GM19023 (cell line): ENCODE results near the gene MSLN.
A peak's percentile ranks its signal among the peaks of the same experiment; 100 is the strongest.

Experiments used
- ATAC-seq: cut with Tn5 transposase; IDR thresholded peaks from one replicate; pipeline ENCODE4 v1.9.1; 2021; ENCODE audit warnings: mild to moderate bottlenecking, moderate library complexity; ENCODE audit not compliant: unreplicated experiment

Gene MSLN

DNA sequence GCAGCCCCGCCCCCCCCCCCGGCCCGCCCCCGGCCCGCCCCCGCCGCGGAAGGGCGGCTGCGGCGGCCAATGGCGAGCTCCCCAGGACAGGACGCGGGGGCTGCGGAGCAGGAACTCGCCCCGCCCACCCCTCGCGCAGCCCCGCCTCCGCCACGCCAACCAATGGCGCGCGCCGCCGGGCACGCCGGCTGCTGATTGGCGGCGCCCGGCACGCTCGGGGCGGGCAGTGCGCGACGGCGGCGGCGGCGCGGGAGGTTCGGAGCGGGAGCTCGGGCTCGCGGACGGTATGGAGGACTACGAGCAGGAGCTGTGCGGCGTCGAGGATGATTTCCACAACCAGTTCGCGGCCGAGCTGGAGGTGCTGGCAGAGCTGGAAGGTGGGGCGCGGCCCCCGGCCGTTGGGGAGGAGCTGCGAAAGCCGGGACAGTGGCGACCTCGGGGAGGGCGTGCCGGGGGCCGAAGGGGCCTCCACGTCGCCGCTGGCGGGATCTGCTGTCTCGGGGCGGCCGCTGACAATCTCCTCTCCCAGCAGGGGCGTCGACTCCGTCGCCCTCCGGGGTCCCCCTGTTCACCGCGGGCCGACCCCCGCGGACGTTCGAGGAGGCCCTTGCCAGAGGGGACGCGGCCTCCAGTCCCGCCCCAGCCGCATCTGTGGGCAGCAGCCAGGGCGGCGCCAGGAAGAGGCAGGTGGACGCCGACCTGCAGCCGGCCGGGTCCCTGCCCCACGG is 28.0 kb downstream of the MSLN start, which contains the start of gene CHTF18:
TSS of gene CHTF18 (plus strand) at position 222 of the 728 bp plus-strand sequence. CDS start at position 287, 65 bp downstream.
- peak; percentile 71 for ATAC-seq

DNA sequence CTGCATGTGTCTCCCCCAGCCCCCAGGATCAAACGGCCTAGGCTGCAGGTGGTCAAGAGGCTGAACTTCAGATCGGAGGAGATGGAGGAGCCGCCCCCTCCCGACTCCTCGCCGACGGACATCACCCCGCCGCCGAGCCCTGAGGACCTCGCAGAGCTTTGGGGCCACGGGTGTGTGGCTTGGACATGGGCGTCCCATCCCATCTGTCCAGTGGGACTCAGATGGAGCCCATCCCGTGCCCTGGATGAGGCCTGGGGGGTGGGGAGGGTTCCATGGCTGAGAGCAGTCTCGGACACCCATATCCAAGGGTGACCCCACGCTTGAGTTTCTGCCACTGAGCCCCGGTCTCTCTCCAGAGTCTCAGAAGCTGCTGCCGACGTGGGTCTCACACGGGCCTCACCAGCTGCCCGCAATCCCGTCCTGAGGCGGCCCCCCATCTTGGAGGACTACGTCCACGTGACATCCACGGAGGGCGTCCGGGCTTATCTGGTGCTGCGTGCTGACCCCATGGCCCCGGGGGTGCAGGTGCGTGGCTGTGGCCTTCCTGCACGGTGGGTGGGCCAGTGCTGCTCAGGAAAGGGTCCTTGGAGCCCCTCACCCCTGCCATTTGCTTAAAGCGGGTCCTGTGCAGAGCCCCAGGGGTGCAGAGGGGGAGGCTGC is 28.8 kb downstream of the MSLN start:
- ATAC-seq, result no peak

DNA sequence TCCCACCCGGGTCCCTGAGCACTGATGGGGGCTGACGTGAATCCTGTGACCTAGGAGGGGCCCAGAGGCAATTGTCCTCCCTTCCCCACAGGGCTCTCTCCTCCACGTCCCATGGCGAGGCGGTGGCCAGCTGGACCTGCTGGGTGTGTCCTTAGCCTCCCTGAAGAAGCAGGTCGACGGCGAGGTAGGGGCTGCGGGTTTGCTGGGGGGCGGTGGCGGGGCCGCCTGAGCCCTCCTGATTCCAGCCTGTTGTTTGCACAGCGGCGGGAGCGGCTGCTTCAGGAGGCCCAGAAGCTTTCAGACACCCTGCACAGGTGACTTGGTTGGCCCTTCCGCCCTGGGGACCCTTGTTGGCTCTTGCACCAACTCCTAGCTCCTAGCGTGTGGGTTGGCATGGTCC is 29.6 kb downstream of the MSLN start:
- no peak for ATAC-seq

DNA sequence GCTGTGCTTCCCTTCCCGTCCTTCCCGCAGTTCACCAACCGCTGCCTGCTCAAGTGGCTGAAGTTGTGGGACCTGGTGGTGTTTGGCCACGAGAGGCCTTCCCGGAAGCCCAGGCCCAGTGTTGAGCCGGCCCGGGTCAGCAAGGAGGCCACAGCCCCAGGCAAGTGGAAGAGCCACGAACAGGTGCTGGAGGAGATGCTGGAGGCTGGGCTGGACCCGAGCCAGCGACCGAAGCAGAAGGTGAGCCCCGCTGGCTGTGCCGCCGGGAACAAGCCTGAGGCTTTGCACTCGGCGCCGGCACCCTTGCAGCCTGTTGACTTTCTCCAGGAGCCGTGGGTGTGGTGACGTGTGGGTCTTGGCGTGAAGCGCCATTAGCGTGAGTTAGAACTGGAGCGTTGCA is 30.6 kb downstream of the MSLN start:
- no peak for ATAC-seq

DNA sequence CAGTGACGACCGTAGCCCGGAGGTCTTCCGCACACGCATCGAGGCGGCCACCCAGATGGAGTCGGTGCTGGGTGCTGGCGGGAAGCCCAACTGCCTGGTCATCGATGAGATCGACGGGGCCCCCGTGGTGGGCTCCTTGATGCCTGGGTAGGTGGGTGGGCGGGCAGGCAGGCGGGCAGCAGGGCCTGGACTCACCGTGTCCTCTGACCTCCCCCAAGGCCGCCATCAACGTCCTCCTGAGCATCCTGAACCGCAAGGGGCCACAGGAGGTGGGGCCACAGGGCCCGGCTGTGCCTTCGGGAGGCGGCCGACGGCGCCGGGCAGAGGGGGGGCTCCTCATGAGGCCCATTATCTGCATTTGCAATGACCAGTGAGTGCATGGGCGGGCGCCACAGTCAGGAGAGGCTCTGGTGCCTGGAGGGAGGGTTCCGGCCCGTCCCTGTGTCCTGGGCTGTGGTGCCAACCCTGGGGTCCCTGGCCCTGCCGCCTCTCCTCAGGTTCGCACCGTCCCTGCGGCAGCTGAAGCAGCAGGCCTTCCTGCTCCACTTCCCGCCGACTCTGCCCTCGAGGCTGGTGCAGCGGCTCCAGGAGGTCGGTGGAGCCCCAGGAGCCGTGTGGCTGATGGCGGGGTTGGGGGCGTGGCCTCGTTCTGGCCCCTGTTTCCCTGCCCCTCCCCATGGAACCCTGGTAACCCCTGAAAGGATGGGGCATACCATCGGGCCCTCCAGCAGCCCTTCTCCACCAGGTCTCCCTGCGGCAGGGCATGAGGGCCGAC is 31.9 kb downstream of the MSLN start:
- ATAC-seq, result no peak

DNA sequence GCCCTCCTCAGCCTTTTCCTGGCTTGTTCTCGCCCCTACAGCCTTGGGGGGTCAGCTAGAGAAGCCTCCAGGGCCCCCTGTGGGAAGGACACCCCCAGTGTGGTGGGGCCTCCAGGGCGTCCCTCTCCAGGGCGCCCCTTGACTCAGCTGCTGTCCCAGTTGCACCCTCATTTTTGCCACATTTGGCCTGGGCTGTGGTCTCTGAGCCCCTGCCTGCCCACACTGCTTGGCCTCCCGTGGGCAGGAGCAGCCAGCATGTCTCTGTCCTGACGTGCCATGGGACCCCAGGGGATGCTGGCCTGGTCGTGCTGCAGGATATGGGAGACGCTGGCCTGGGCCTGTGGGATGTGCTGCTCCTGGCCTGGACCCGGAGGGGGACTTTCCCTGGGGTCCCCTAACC is 32.9 kb downstream of the MSLN start:
- ATAC-seq, result no peak

DNA sequence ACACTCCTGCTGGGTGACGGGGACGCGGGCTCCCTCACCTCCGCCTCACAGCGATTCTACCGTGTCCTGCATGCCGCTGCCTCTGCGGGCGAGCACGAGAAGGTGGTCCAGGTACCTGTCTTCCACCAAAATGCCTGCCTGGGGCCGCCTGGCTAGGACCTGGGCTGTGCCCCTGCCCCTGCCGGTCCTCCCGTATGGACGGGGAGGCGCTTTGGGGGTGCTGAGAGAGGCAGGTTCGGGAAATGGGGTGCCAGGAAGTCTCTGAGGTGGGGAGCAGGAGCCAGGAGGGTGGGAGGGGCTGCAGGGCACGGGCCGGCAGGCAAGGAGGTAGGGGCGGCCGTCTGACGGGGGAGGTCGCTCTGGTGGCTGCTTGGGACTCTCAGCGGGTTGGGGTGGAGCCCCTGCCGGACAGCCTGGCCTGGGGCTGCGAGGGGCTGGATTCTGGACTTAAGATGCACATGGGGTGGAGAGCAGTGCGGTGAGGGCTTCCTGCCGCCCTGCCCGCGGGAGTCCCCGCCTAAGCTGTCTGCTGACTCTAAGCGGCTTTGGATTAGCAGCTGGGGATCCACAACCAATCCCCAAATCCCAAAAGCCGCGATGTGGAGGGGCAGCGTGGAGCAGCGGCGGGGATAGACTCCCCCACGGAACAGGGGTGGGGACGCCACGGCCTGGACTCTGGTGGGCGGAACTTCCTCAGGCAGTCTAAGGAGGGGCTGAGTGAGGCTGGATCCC is 33.7 kb downstream of the MSLN start:
- no peak for ATAC-seq

DNA sequence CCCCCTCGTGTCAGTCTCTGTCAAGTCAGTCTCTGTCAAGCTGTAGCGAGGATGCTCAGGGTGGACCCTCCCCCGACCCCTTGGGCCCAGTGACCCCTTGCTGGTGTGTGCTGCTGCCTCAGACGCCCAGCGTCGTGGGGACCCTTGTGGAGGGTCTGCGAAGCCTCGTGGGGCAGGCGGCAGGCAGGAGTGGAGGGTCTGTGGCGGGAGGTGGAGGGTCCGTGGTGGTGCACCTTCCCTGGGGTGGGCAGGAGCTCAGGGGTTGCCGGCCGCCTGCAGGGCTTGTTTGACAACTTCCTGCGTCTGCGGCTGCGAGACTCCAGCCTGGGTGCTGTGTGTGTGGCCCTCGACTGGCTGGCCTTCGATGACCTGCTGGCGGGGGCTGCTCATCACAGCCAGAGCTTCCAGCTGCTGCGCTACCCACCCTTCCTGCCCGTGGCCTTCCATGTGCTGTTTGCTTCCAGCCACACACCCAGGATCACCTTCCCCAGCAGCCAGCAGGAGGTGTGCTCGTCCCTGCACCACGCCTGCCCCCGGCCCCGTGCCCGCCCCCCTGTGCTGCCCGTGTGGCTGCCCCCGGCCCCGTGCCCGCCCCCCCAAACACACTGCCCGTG is 34.4 kb downstream of the MSLN start:
- no peak for ATAC-seq

DNA sequence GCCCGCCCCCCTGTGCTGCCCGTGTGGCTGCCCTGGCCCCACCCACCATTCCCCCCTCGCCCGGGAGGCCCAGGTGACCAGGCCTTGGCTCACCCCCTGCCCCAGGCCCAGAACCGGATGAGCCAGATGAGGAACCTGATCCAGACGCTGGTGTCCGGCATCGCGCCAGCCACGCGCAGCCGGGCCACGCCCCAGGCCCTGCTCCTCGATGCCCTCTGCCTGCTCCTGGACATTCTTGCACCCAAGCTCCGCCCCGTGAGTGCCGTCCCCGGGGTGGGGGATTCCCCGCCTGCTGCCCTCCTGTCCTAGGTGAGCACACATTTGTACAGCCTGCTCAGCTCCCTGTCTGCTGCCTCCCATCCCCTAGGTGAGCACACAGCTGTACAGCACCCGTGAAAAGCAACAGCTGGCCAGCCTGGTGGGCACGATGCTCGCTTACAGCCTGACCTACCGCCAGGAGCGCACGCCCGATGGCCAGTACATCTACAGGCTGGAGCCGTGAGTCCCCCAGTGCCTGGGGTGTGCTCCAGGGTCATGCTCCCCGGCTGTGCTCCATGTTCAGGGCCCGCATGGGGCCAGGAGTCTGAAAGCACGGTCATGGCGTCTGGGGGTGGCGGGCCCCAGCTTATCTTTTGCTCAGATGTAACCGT is 35.2 kb downstream of the MSLN start:
- ATAC-seq, result no peak

DNA sequence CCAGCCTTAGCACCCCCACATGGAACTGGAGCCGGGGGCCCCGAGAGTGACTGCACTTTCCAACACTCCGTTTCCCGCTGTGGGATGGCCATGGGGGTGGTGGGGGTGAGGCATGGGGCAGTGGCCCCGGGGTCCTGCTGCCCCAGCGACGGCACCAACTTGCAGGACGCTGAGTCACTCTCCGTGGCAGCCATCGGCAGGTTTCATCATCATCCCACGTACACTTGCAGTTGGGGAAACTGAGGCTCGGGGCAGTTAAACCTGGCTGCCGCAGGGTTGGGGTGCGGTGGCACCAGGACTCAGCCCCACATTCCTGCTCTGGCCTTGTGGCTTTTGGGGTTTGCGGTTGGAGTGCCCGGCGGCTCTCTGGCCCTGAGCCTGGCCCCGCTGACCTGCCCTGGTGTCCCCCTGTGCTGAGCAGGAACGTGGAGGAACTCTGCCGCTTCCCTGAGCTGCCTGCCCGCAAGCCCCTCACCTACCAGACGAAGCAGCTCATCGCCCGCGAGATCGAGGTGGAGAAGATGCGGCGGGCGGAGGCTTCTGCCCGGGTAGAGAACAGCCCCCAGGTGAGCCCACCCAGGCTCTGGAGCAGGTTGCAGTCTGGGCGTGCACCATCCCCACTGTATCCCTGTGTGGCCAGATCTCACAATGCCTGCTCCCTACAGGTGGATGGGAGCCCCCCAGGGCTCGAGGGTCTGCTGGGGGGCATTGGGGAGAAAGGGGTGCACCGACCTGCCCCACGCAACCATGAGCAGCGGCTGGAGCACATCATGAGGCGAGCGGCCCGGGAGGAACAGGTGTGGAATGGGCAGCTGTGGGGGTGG is 36.0 kb downstream of the MSLN start:
- no peak for ATAC-seq

DNA sequence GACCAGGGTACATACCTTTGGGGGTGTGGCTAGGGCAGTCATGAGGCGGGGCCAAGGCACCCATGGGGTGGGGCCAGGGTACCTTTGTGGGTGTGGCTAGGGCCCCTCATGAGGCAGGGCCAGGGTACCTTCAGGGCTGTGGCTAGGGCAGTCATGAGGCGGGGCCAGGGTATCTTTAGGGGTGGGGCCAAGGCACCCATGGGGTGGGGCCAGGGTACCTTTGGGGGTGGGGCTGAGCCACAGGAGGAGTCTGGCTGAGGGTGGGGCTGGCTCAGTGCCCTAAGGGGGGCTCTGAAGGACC is 36.5 kb downstream of the MSLN start:
- no peak for ATAC-seq

DNA sequence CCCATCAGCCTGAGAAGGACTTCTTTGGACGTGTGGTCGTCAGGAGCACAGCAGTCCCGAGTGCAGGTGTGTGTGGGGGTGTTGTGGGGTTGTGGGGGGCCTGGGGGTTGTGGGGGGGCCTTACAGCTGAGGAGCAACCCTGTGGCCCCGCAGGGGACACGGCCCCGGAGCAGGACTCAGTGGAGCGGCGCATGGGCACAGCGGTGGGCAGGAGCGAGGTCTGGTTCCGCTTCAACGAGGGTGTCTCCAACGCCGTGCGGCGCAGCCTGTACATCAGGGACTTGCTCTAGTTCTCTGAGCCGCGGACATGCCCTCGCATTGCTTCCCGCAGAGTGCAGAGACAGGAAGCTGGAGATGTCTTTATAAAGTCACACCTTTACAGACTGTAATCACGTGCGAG is 37.2 kb downstream of the MSLN start:
- no peak for ATAC-seq

DNA sequence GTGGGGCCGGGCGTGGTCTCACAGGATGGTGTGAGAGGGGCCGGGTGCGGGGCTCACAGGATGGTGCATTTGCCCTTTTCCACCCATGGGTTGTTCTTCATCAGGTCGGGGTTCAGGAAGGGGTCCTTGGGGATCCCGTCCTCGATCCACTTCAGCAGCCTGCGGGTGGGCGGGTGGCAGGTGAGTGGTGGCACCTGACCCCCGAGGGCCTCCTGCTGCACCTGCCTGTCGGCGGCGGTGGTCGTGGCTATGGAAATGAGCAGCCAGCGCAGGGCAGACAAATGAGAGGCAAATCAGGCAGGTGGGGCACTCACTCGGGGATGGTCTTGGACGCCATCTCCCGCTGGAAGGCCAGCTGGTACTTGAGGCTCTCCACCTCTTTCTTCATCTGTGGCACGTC is 38.1 kb downstream of the MSLN start:
- ATAC-seq, result no peak

DNA sequence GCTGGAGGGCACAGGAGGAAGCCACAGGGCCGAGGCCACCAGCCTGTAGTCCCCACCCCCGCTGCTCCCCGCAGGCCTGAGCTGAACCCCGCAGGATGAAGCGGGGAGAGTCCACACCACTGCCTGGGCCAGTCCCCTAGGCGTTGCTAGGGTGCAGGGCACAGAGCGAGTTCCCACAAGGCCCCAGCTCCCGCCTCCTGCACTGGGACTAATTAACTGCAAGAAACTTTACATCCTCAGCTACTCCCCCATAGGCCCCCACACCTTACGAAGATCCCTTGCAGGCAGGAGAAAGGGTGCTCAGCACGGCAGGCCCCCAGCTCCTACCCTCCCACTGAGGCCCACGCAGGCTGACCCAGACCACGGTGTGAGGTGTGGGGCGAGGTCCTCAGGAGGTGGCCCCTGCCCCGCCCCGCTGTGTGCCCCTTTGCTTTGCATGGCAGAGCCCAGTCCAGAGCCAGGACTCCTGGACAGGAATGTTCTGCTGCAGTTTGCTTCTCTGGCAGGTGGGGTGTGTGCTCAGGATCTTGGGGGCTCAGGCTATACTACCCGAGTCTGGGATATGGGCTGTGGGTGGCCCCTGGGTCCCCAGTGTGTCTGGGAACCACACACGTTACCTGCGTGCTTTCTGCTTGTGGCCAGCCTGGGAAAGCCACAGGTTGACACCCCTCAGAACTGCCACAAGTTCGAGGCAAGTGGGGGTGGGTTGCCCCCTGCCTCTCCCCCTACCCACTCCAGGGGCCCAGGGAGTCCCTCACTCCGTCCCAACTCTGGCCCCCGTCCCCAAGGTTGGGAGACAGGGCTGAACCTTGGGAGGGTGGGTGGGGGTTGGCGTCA is 38.8 kb downstream of the MSLN start:
- ATAC-seq, result no peak

DNA sequence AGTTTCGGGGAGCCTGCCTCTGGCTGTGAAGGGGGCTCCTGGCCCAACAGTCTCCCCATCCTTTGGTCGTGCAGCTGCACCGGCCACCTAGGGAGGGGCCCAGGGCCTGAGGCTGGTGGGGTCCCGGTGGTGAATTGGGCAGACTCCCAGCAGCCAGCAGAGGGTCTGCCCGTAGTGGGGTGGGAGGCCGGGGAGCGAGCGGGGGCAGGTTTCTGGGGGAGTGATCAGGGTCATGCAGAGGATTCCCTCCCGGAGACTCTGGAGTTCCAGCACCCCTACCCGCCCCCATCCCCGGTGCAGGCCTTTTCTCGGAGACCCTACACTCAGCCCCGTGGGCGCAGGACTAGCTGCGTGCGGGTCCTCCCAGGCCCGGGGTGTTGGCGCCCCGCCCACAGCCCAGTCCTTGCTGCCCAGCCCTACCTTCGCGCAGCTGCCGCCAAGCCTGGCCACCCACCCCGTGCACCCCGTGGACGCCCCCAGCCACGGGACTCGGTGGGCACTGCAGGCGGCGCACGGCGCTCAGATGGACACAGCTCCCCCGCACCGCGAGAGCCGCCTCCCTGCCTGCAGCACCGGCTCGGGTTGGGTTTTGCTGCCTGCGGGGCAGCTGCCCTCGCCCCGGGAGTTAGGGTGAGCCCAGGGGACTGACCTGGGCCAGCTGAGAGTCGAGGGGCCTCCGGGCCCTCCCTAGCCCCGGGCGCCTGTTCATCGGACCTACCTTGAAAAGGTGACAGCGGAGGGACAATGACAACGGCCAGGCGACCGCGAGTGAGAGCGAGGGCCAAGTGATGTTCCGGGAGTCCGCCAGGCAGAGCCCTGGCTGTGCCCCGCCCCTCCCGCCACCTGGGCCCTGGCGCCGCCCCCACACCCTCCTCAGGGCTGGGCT is 39.7 kb downstream of the MSLN start, which contains the start of gene GNG13:
TSS of gene GNG13 (minus strand) at position 787 of the 886 bp plus-strand sequence. CDS start 1,657 bp downstream, outside the sequence.
- no peak for ATAC-seq

DNA sequence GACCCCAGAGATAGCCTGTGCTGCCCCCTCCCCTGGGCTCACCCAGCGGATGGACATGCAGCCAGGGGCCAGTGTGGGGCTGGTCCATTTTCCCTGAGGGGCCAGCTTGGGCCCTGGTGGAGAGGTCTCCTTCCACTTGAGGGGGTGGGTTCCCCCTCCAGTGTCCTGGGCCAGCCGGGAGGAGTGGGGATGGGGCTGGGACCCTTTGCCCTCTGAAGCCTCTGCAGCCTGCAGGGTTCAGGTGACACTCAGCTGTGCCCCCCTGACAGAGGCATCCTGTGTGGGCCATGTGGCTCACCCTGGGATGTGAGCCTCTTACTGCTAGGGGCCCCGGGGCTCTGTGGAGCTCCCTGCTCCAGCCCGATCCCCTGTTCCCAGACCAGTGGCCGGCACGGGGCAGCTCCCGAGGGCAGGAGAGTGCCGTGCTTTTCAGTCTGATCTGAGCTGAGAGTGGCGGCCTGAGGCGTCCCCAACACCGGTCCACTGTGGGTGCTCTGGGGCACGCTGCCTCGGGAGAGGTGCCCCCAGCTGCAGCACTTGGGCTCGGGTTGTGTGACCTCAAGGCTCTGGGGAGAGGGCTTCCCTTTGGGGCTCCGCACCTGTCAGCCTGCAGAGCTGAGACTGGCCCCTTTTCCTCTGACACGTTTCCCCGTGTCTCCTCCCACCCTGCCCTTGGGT is 40.4 kb downstream of the MSLN start:
- no peak for ATAC-seq
